Esophagus squamous epithelium (tissue), 5 donors: Measurements from ENCODE around the gene SKP1. TPM values are rescaled to one million over a fixed set of nuclear protein-coding genes. Genes with fewer than 3 reads are reported as not detected.

ENCODE experiments used
- DNase-seq: peaks from one replicate; lab custom pipeline; 2025; lab: John Stamatoyannopoulos, UW
- H3K27ac ChIP-seq, 4 donors: fragments of 200-600 bp; sonication (generic); one replicate each; pipeline ENCODE4 v1.5.1; 2016 to 2019; ENCODE audit warnings: mild to moderate bottlenecking in 1 of 4
- H3K27me3 ChIP-seq, 4 donors: fragments of 200-600 bp; sonication (generic); 1 replicate in 3 of 4; 2 replicates in 1 of 4; pipeline versions ENCODE4 v1.5.1 to v1.6.0; 2017 to 2021; ENCODE audit warnings: antibody characterized with exemption in 1 of 4
- H3K36me3 ChIP-seq, 3 donors: fragments of 200-600 bp; sonication (generic); one replicate each; pipeline ENCODE4 v1.5.1; 2016 to 2019
- H3K4me1 ChIP-seq, 3 donors: fragments of 200-600 bp; sonication (generic); one replicate each; pipeline ENCODE4 v1.5.1; 2017 to 2019
- H3K4me3 ChIP-seq, 4 donors: fragments of 200-600 bp; sonication (generic); 1 replicate in 3 of 4; 2 replicates in 1 of 4; pipeline ENCODE4 v1.5.1; 2016 to 2019; ENCODE audit warnings: mild to moderate bottlenecking in 2 of 4, moderate library complexity in 1 of 4
- H3K9me3 ChIP-seq, 3 donors: fragments of 200-600 bp; sonication (generic); one replicate each; pipeline ENCODE4 v1.5.1; 2016 to 2019
- CTCF ChIP-seq, 6 experiments: fragments of 450-650 bp in 4 of 6; fragments of 200-600 bp in 2 of 6; sonication (generic) in 2 of 6; IDR thresholded peaks; one replicate each; pipeline ENCODE4 v1.5.1; 2016 to 2019; ENCODE audit warnings: antibody characterized with exemption in 6 of 6, mild to moderate bottlenecking in 4 of 6, moderate library complexity in 4 of 6
- POLR2A ChIP-seq, 4 donors: fragments of 450-650 bp; IDR thresholded peaks; one replicate each; pipeline ENCODE4 v1.6.1; 2017; ENCODE audit warnings: antibody characterized with exemption in 4 of 4, mild to moderate bottlenecking in 4 of 4, moderate library complexity in 3 of 4
- WGBS, 2 donors: methylation state at CpG; one replicate each; pipeline ENCODE4 v1.1.5; 2018; 5-methylcytosine and 5-hydroxymethylcytosine counted together
- intact Hi-C: fragments of 100-400 bp; cut with DNase I; formaldehyde crosslinking; loops from one replicate; pipeline ENCODE4 v1.15.0; 2022
- total RNA-seq, 4 donors: library from RNA; depleted of rRNA; stranded (reverse); fragments of >200 nt; gene quantifications; one replicate each; pipeline ENCODE4 v1.1.0, GENCODE V29; 2016
- donor health status: DM: yes; HTN: yes; CAD: no.

SKP1 gene
- total RNA-seq, 4 donors from 2014 or later: 159 to 260 (median 208) TPM

- Histone ChIP-seq H3K27me3 (no peaks in the 10 kb centered on the region), H3K4me1 (peaks cover 6 to 76% (median 32%) of the 10 kb centered on the region in 3 donors), H3K27ac (peak overlapping the region in 1 of 4 donors; percentile 3), H3K4me3 (no peak overlapping the region), H3K9me3 (no peaks in the 10 kb centered on the region), H3K36me3 (peaks cover 0 to 42% (median 0%) of the 10 kb centered on the region in 3 donors)
- no peak for DNase-seq
- WGBS, 2 donors: 60% methylated on average over 1 of the region's 5 CpGs; no CpG with 5 or more reads in 1 of the 2 donors
- TF ChIP-seq CTCF (IDR thresholded peaks at IDR 0.05): no peak
- TF ChIP-seq POLR2A (IDR thresholded peaks at IDR 0.05): no peak
- intact Hi-C loops: no loop called here
These were observed 48.1 kb downstream of the SKP1 start for GRCh38 chr5:134128648-134128995.

GRCh38 chr5:134127988-134128647 is 48.6 kb downstream of the SKP1 start:
- TF ChIP-seq CTCF (IDR thresholded peaks at IDR 0.05) (no peak), POLR2A (IDR thresholded peaks at IDR 0.05) (no peak)
- Histone ChIP-seq H3K27me3 (no peaks in the 10 kb centered on the region), H3K4me3 (peak overlapping the region in 1 of 4 donors; percentile 2), H3K4me1 (peaks cover 6 to 75% (median 32%) of the 10 kb centered on the region in 3 donors), H3K27ac (peak overlapping the region in 2 of 4 donors; percentile 3 to 31), H3K9me3 (no peaks in the 10 kb centered on the region), H3K36me3 (peaks cover 0 to 37% (median 0%) of the 10 kb centered on the region in 3 donors)
- intact Hi-C loops: no loop called here
- WGBS, 2 donors: 48 to 64% methylated on average over 11 to 13 of the region's 18 CpGs
- no peak for DNase-seq

GRCh38 chr5:134127376-134127861 is 49.3 kb downstream of the SKP1 start:
- Histone ChIP-seq H3K36me3 (peaks cover 0 to 30% (median 0%) of the 10 kb centered on the region in 3 donors), H3K9me3 (no peaks in the 10 kb centered on the region), H3K4me1 (peaks cover 6 to 73% (median 32%) of the 10 kb centered on the region in 3 donors), H3K27ac (no peak overlapping the region), H3K27me3 (no peaks in the 10 kb centered on the region), H3K4me3 (peak overlapping the region in 1 of 4 donors; percentile 2)
- intact Hi-C loops: no loop called here
- TF ChIP-seq CTCF (IDR thresholded peaks at IDR 0.05): no peak
- TF ChIP-seq POLR2A (IDR thresholded peaks at IDR 0.05): no peak
- 26 to 85% methylated on average over 3 to 5 of the region's 15 CpGs for WGBS, 2 donors
- no peak for DNase-seq

- no peaks in the 10 kb centered on the region for H3K27me3 ChIP-seq
- no peaks in the 10 kb centered on the region for H3K9me3 ChIP-seq
- H3K4me1 ChIP-seq: peaks cover 6 to 76% (median 32%) of the 10 kb centered on the region in 3 donors
- H3K36me3 ChIP-seq: peaks cover 0 to 12% (median 0%) of the 10 kb centered on the region in 3 donors
- peak overlapping the region in 1 of 4 donors; percentile 12 for H3K4me3 ChIP-seq
- intact Hi-C loops: no loop called here
- H3K27ac ChIP-seq: peak overlapping the region in 3 of 4 donors; percentile 51 to 83 (median 60)
- WGBS, 2 donors: 34 to 50% methylated on average over 5 to 9 of the region's 14 CpGs
- DNase-seq: no peak
- TF ChIP-seq CTCF (IDR thresholded peaks at IDR 0.05) (no peak), POLR2A (IDR thresholded peaks at IDR 0.05) (no peak)
These were observed 51.4 kb downstream of the SKP1 start for GRCh38 chr5:134125039-134126015.
